GM12874 (cell line): ENCODE data around the gene DNM2.

Source experiments
- TF ChIP-seq, protein P1 (sequence below): IDR thresholded peaks from 2 replicates; pipeline ENCODE4 v1.5.1; 2011; ENCODE audit warnings: low read depth, mild to moderate bottlenecking, control low read depth, low read length, moderate library complexity; ENCODE audit not compliant: insufficient read depth

The DNM2 gene

DNA sequence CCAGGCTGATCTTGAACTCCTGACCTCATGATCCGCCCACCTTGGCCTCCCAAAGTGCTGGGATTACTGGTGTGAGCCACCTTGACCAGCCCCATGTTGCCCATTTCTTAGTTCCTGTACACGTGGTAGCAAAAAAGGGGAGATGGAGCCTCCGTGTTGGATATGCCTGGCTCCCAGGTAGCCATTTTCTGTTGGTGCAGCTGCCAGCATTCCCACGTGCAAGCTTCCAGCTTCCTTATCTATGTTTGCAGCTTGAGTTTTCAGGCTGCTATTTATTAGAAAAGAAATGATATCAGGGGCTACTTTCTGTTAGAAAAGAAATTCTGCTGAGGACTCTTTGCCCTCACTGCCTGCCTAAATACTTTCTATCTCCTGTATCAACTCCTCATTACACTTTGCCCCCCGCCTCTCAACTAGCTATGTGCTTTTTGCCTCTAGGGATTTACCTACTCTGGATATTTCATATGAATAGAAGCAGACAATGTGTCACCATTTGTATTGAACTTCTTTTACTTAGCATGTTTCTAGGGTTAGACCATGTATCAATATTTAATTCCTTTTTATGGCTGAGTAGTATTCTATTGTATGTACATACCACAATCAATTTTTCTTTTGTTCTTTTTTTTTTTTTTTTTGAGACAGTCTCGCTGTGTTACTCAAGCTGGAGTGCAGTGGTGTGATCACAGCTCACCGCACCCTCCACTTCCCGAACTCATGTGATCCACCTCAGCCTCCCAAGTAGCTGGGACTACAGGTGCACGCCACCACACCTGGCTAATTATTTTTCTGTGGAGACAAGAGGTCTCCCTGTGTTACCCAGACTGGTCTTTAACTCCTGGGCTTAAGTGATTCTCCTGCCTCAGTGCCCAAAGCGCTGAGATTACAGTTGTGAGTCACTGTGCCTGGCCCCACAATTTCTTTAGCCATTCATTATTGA, 121.5 kb downstream of the DNM2 start:
- TF ChIP-seq, protein P1, sequence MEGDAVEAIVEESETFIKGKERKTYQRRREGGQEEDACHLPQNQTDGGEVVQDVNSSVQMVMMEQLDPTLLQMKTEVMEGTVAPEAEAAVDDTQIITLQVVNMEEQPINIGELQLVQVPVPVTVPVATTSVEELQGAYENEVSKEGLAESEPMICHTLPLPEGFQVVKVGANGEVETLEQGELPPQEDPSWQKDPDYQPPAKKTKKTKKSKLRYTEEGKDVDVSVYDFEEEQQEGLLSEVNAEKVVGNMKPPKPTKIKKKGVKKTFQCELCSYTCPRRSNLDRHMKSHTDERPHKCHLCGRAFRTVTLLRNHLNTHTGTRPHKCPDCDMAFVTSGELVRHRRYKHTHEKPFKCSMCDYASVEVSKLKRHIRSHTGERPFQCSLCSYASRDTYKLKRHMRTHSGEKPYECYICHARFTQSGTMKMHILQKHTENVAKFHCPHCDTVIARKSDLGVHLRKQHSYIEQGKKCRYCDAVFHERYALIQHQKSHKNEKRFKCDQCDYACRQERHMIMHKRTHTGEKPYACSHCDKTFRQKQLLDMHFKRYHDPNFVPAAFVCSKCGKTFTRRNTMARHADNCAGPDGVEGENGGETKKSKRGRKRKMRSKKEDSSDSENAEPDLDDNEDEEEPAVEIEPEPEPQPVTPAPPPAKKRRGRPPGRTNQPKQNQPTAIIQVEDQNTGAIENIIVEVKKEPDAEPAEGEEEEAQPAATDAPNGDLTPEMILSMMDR: no peak

DNA sequence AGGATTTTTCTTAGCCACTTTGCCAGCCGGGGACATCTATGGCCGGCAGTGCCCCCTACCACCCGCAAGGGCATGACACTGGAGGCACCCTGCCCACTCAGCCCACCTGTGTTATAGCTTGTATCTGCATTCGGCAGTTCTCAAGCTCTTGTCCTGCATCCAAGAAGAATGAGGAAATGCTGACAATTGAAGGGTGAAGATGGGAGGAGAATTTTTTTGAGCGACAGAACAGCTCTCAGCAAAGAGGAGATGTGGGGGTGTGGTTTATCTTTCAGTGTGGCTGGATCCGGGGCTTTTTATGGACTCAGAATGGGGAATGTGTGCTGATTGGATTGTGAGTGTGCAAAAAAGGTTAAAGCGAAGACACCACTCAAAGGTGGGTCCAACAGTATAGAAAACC, 124.9 kb downstream of the DNM2 start:
- TF ChIP-seq, protein P1: no peak

DNA sequence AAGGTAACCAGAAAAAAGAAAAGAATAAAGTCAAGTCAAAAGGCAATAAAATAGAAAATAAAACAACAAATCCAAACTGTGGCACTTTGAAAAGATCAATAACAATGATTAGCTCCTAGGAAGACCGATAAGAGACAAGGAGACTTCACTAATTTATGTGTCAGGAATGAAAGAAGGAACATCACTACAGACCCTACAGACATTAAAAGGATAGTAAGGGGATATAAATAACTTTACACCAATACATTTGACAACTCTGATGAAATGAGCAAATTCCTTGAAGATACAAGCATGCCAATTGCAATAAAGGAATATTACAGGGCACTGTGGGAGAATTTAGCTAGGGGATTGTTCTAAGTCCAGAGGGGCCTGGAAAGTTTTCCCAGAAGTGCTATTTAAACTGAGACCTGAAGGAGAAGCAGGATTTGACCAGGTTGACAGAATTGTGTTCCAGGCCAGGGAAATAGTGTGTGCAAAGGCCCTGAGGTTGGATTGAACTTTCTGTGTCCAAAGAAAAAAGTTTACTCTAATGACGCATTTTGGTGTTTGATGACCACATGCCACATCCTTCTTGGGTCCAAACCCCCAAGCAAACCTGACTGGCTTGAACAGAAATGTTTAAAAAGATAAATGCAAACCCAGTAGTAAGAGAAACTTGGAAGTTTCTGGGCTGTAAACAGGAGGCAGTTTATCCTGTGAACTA, 128.8 kb downstream of the DNM2 start:
- TF ChIP-seq, protein P1: no peak

DNA sequence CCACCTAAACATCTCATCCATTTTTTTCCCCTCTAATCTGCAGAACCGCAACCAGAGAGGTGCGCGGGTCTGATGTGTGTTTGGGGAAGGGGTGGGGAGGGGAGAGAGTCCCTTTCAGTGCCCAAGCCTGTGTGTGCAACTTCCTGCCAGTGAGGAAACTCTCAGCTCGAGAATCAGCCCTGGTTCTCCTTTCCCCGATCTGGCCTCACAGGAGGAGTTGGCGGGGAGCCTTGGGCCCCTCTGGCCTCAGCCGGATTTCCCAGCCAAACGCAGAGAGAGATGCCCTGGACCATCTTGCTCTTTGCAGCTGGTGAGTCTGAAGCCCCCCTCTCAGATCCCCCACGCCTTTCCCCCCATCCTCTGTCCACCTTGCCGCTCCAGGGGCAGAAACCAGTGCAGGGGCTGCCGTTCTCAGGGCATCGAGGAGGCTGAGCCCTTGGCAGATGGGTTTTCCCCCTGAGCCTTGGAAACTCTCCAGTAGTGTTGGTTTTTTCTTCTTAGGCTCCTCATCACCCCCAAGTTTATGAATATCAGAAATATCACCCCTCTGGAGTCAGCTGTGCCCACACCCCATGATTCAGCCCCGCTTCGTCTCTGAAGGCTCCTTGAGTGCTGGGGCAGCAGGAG, 130.5 kb downstream of the DNM2 start, which contains the start of gene C19orf38:
Gene C19orf38 (plus strand): TSS at position 186 of the 627 bp plus-strand sequence. CDS start 94 bp downstream, at position 280.
- TF ChIP-seq, protein P1: no peak

DNA sequence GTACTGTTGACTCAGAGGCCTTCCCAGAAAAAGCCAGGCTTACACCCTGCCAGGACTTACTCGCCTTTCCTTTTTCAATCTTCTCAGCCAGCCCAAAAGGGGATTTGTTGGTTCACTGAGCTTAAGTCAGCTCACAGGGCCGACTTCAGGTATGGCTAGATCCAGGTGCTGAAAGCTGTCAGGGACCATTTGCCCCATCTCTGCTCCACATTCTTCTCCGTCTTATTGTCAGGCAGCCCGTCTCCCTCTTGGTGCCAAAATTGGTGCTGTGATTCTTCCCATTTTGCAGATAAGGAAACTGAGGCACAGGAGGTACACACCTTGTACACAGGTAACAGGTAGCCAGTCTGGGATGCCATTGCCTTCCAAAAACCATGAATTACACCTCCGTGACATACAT, 132.8 kb downstream of the DNM2 start:
- TF ChIP-seq, protein P1: no peak

DNA sequence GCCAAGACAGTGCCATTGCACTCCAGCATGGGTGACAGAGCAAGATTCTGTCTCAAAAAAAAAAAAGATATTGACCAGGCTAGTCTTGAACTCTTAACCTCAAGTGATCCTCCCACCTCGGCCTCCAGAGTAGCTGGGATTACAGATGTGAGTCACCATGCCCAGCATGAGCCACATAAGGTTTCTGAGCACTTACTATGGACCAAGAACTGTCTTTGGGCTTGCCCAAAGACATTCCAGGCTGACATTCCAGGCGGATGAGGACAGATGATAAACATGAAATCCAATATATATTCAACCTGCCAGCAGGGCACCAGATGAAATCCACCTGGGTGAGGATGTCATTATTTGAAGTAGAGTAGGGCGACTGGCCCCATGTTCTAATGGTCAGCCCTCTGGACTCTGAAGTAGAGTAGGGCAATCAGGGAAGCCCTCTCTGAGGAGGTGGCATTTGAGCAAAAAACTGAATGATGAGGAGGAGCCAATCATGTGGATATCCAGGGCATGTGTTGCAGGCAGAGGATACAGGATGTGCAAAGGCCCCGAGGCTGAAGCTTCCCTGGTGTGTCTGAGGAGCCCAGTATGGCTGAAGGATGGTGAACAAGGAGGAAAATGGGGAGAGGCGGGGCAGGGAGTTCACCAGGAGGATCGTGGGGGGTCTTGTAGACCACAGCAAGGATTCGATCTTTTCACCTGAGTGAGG, 134.4 kb downstream of the DNM2 start:
- TF ChIP-seq, protein P1: no peak
